Activated naive CD4-positive, alpha-beta T cell treated with anti-CD3 and anti-CD28 coated beads, Interleukin-2, amount 50 U/mL, for 24 hours (primary cell): ENCODE measurements around the gene CEP57L1.
"Not testable (repeated sequence)": the region's sequence is repeated elsewhere in the genome, so short reads cannot be mapped to it uniquely, and the experiment has no call there.

Source experiments
- H3K27ac Mint-ChIP-seq: one replicate; pipeline ENCODE4 v1.8.0; 2021; ENCODE audit warnings: mild to moderate bottlenecking, mixed read lengths
- H3K27me3 Mint-ChIP-seq: one replicate; pipeline ENCODE4 v1.8.0; 2021; ENCODE audit warnings: mixed read lengths
- H3K36me3 Mint-ChIP-seq: one replicate; pipeline ENCODE4 v1.8.0; 2021; ENCODE audit warnings: mixed read lengths
- H3K4me1 Mint-ChIP-seq: one replicate; pipeline ENCODE4 v1.8.0; 2021; ENCODE audit warnings: mixed read lengths
- H3K4me3 Mint-ChIP-seq: one replicate; pipeline ENCODE4 v1.8.0; 2021; ENCODE audit warnings: mild to moderate bottlenecking, mixed read lengths
- H3K9me3 Mint-ChIP-seq: one replicate; pipeline ENCODE4 v1.8.0; 2021; ENCODE audit warnings: mixed read lengths

CEP57L1 gene

DNA sequence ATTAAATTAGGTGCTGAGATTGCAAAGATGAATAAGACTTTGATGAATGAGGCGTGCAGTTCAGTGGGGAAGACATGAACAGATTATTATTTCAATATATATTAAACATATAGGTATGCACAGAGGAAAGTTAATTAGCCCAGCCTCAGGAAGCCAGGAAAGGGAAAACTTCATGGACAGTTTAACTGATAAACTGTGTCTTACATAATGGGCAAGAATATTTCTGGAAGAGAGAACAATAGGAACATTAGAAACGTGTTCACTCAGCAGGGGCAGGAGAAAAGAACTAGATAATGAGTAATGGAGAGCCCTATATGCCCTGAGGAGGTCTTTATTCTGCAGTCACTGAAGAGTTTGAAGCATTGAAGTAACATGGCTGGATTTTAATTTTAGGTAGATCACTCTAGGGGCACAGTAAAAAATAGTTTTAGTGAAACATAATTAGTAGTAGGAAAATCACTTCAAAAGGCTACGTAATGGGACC is 23.6 kb downstream of the CEP57L1 start:
- Mint-ChIP-seq H3K27ac (no peak overlapping the region), H3K4me3 (no peak overlapping the region), H3K9me3 (no peaks in the 10 kb centered on the region), H3K36me3 (no peaks in the 10 kb centered on the region), H3K27me3 (no peaks in the 10 kb centered on the region), H3K4me1 (peaks cover 18% of the 10 kb centered on the region)

GRCh38 chr6:109121411-109121810 is 26.1 kb downstream of the CEP57L1 start:
- Mint-ChIP-seq H3K27ac (no peak overlapping the region), H3K36me3 (no peaks in the 10 kb centered on the region), H3K27me3 (no peaks in the 10 kb centered on the region), H3K4me3 (no peak overlapping the region), H3K4me1 (peaks cover 18% of the 10 kb centered on the region), H3K9me3 (no peaks in the 10 kb centered on the region)

GRCh38 chr6:109124219-109124618 is 28.9 kb downstream of the CEP57L1 start:
- H3K27me3 Mint-ChIP-seq = no peaks in the 10 kb centered on the region
- H3K27ac Mint-ChIP-seq = no peak overlapping the region
- no peak overlapping the region for H3K4me3 Mint-ChIP-seq
- no peaks in the 10 kb centered on the region for H3K9me3 Mint-ChIP-seq
- peaks cover 8% of the 10 kb centered on the region for H3K36me3 Mint-ChIP-seq
- peaks cover 17% of the 10 kb centered on the region for H3K4me1 Mint-ChIP-seq

DNA sequence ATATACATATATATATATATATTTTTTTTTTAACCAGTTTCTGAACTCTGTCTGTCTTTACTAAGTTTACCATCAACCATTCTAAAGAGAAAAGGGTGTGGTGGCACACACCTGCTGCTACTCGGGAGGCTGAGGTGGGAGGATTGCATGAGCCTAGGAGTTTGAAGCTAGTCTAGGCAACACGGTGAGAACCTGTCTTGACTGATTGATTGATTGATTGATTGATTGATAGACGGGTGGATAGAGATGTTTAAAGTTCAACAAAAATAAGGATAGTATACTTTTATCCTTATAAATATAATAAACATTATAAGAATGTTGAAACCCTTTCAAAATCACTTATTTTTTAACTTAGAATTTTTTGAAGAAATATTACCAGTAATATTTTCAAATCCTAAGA is 30.2 kb downstream of the CEP57L1 start:
- H3K4me3 Mint-ChIP-seq = no peak overlapping the region
- H3K36me3 Mint-ChIP-seq = peaks cover 10% of the 10 kb centered on the region
- H3K27ac Mint-ChIP-seq = no peak overlapping the region
- no peaks in the 10 kb centered on the region for H3K27me3 Mint-ChIP-seq
- peaks cover 6% of the 10 kb centered on the region for H3K4me1 Mint-ChIP-seq
- H3K9me3 Mint-ChIP-seq = no peaks in the 10 kb centered on the region

DNA sequence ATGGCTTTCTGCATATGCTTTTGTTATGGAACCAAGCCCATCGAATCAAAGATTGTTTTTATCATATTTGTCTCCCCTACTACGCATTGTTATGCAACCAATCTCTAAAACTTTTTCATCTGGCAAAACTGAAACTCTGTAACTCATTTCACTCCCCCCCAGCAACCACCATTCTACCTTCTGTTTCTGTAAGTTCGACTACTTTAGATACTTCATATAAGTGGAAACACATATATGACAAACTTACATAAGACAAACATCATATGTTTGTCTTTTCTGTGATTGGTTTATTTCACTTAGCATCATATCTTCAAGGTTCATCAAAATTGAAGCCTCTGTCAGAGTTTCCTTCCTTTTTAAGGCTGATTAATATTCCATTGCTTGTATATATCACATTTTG is 34.8 kb downstream of the CEP57L1 start:
- Mint-ChIP-seq H3K4me1 (no peaks in the 10 kb centered on the region), H3K4me3 (no peak overlapping the region), H3K27ac (no peak overlapping the region), H3K27me3 (no peaks in the 10 kb centered on the region), H3K36me3 (peaks cover 19% of the 10 kb centered on the region), H3K9me3 (no peaks in the 10 kb centered on the region)

DNA sequence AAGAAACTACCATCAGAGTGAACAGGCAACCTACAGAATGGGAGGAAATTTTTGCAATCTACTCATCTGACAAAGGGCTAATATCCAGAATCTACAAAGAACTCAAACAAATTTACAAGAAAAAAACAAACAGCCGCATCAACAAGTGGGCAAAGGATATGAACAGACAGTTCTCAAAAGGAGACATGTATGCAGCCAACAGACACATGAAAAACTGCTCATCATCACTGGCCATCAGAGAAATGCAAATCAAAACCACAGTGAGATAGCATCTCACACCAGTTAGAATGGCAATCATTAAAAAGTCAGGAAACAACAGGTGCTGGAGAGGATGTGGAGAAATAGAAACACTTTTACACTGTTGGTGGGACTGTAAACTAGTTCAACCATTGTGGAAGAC is 40.3 kb downstream of the CEP57L1 start:
- not testable (repeated sequence) for H3K27ac Mint-ChIP-seq, H3K4me1 Mint-ChIP-seq, H3K9me3 Mint-ChIP-seq, H3K27me3 Mint-ChIP-seq, H3K4me3 Mint-ChIP-seq
- peaks cover 11% of the 10 kb centered on the region for H3K36me3 Mint-ChIP-seq

DNA sequence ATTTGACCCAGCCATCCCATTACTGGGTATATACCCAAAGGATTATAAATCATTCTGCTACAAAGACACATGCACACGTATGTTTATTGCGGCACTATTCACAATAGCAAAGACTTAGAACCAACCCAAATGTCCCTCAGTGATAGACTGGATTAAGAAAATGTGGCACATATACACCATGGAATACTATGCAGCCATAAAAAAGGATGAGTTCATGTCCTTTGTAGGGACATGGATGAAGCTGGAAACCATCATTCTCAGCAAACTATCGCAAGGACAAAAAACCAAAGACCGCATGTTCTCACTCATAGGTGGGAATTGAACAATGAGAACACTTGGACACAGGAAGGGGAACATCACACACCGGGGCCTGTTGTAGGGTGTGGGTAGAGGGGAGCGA is 40.7 kb downstream of the CEP57L1 start:
- H3K27ac Mint-ChIP-seq, H3K4me3 Mint-ChIP-seq, H3K4me1 Mint-ChIP-seq, H3K27me3 Mint-ChIP-seq, H3K9me3 Mint-ChIP-seq: not testable (repeated sequence)
- peaks cover 10% of the 10 kb centered on the region for H3K36me3 Mint-ChIP-seq

DNA sequence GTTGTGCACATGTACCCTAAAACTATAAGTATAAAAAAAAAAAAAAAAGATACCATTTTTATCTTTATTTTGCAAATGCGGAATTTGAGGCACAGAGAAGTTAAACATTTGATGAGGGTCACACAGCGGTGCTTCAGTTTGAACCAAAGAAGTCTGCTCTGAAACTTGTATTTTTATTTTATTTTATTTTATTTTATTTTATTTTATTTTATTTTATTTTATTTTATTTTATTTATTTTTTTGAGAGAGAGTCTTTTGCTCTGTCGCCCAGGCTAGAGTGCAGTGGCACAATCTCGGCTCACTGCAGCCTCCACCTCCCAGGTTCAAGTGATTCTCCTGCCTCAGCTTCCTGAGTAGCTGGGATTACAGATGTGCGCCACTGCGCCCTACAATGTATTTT is 41.2 kb downstream of the CEP57L1 start:
- not testable (repeated sequence) for H3K4me3 Mint-ChIP-seq, H3K27ac Mint-ChIP-seq, H3K27me3 Mint-ChIP-seq, H3K9me3 Mint-ChIP-seq, H3K4me1 Mint-ChIP-seq
- peaks cover 10% of the 10 kb centered on the region for H3K36me3 Mint-ChIP-seq

DNA sequence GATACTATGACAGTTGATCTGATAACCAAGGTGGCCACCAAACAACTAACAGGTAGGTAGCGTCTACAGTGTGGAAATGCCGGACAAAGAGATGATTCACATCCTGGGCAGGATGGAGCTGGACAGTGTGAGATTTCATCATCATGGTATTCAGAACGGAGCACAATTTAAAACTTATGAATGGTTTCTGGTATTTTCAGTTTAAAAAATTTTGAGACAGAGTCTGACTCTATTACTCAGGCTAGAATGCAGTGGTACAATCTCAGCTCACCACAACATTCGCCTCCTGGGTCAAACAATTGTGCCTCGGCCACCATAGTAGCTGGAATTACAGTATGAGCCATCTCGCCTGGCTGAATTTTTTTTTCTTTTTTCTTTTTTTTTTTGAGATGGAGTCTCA is 43.8 kb downstream of the CEP57L1 start:
- H3K36me3 Mint-ChIP-seq = peaks cover 5% of the 10 kb centered on the region
- no peaks in the 10 kb centered on the region for H3K4me1 Mint-ChIP-seq
- no peak overlapping the region for H3K4me3 Mint-ChIP-seq
- no peaks in the 10 kb centered on the region for H3K27me3 Mint-ChIP-seq
- no peak overlapping the region for H3K27ac Mint-ChIP-seq
- H3K9me3 Mint-ChIP-seq = no peaks in the 10 kb centered on the region

GRCh38 chr6:109142067-109142466 is 46.8 kb downstream of the CEP57L1 start:
- not testable (repeated sequence) for H3K36me3 Mint-ChIP-seq, H3K4me1 Mint-ChIP-seq, H3K27me3 Mint-ChIP-seq, H3K4me3 Mint-ChIP-seq, H3K9me3 Mint-ChIP-seq, H3K27ac Mint-ChIP-seq

- no peak overlapping the region for H3K4me3 Mint-ChIP-seq
- no peak overlapping the region for H3K27ac Mint-ChIP-seq
- no peaks in the 10 kb centered on the region for H3K27me3 Mint-ChIP-seq
- H3K36me3 Mint-ChIP-seq = peaks cover 4% of the 10 kb centered on the region
- no peaks in the 10 kb centered on the region for H3K9me3 Mint-ChIP-seq
- no peaks in the 10 kb centered on the region for H3K4me1 Mint-ChIP-seq
These were observed 47.9 kb downstream of the CEP57L1 start for GRCh38 chr6:109143191-109143590.

DNA sequence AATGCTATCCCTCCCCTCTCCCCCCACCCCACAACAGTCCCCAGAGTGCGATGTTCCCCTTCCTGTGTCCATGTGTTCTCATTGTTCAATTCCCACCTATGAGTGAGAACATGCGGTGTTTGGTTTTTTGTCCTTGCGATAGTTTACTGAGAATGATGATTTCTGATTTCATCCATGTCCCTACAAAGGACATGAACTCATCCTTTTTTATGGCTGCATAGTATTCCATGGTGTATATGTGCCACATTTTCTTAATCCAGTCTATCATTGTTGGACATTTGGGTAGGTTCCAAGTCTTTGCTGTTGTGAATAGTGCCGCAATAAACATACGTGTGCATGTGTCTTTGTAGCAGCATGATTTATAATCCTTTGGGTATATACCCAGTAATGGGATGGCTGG is 52.9 kb downstream of the CEP57L1 start:
- H3K36me3 Mint-ChIP-seq = peaks cover 11% of the 10 kb centered on the region
- H3K4me1 Mint-ChIP-seq, H3K27me3 Mint-ChIP-seq, H3K27ac Mint-ChIP-seq, H3K9me3 Mint-ChIP-seq, H3K4me3 Mint-ChIP-seq: not testable (repeated sequence)

DNA sequence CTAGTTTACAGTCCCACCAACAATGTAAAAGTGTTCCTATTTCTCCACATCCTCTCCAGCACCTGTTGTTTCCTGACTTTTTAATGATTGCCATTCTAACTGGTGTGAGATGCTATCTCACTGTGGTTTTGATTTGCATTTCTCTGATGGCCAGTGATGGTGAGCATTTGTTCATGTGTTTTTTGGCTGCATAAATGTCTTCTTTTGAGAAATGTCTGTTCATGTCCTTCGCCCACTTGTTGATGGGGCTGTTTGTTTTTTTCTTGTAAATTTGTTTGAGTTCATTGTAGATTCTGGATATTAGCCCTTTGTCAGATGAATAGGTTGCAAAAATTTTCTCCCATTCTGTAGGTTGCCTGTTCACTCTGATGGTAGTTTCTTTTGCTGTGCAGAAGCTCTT is 53.4 kb downstream of the CEP57L1 start:
- H3K36me3 Mint-ChIP-seq = peaks cover 11% of the 10 kb centered on the region
- H3K9me3 Mint-ChIP-seq, H3K27me3 Mint-ChIP-seq, H3K27ac Mint-ChIP-seq, H3K4me3 Mint-ChIP-seq, H3K4me1 Mint-ChIP-seq: not testable (repeated sequence)

DNA sequence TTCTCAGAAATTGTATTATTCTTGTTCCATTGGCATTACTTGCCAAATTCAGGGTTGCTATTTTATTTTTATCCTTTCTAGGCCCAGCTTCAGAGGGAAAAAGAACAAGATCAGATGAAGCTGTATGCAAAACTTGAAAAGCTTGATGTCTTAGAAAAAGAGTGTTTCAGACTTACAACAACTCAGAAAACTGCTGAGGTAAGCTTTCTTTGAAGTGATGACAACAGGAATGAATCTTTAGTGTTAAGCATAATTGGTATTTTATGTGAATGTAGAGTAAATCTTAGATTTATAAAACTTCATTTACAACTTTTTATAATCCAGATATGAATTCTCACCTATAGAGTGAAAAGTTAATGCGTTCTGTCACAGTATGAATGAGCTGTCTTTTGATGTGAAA is 58.4 kb downstream of the CEP57L1 start:
- no peaks in the 10 kb centered on the region for H3K4me1 Mint-ChIP-seq
- no peaks in the 10 kb centered on the region for H3K27me3 Mint-ChIP-seq
- H3K27ac Mint-ChIP-seq = no peak overlapping the region
- peaks cover 26% of the 10 kb centered on the region for H3K36me3 Mint-ChIP-seq
- no peak overlapping the region for H3K4me3 Mint-ChIP-seq
- no peaks in the 10 kb centered on the region for H3K9me3 Mint-ChIP-seq

- H3K4me1 Mint-ChIP-seq = no peaks in the 10 kb centered on the region
- no peak overlapping the region for H3K4me3 Mint-ChIP-seq
- H3K36me3 Mint-ChIP-seq = peaks cover 2% of the 10 kb centered on the region
- H3K9me3 Mint-ChIP-seq = no peaks in the 10 kb centered on the region
- no peak overlapping the region for H3K27ac Mint-ChIP-seq
- H3K27me3 Mint-ChIP-seq = no peaks in the 10 kb centered on the region
These were observed 69.0 kb downstream of the CEP57L1 start for GRCh38 chr6:109164331-109164730.

DNA sequence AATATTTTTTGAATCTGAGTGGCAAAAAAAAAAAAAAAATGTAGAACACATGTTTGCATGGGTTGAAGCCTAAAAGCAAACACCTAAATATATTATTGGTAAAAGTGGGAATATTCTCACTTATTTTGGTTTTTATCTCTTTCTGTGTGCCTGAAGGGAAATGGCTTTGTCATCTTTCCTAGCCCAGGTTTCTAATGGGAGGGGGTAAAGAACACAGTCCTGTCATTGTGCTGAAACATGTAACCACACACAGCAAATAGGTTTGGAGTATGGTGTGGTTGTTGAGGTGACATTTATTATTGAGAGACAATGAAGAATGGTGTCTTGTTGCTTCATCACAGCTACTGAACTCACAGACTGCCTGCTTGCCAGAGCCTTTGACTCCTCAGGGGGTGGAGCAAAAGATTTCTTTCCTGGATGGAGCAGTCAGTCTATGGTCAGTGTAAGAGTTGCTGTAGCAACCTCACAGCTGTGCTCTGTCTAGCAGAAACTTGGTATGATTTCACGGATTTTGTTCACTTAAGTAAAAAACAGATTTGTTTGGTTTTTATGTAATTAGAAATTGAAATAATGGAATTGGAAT is 70.2 kb downstream of the CEP57L1 start:
- Mint-ChIP-seq H3K4me1 (no peaks in the 10 kb centered on the region), H3K27ac (no peak overlapping the region), H3K36me3 (peaks cover 2% of the 10 kb centered on the region), H3K9me3 (no peaks in the 10 kb centered on the region), H3K4me3 (no peak overlapping the region), H3K27me3 (no peaks in the 10 kb centered on the region)

GRCh38 chr6:109166673-109167072 is 71.4 kb downstream of the CEP57L1 start:
- Mint-ChIP-seq H3K4me3 (no peak overlapping the region), H3K9me3 (no peaks in the 10 kb centered on the region), H3K36me3 (peaks cover 2% of the 10 kb centered on the region), H3K4me1 (no peaks in the 10 kb centered on the region), H3K27ac (no peak overlapping the region), H3K27me3 (no peaks in the 10 kb centered on the region)
